Measurements from ENCODE around the gene MOXD1. TPM values are rescaled to one million over a fixed set of nuclear protein-coding genes. Genes with fewer than 3 reads are reported as not detected.

Gene MOXD1
- total and polyA plus RNA-seq, 8 donors: 2.1 to 16.9 (median 3.9) TPM

GRCh38 chr6:132257561-132257960, 143.7 kb downstream of the MOXD1 start:
- TF ChIP-seq POLR2A (IDR thresholded peaks at IDR 0.05): no peak
- no peak for TF ChIP-seq CTCF (IDR thresholded peaks at IDR 0.05)
- no peak for TF ChIP-seq EP300 (IDR thresholded peaks at IDR 0.05)
- peak in 2 of 3 donors; percentile 26 to 76 for TF ChIP-seq POLR2AphosphoS5 (IDR thresholded peaks at IDR 0.05)
- H3K27ac ChIP-seq: no peak overlapping the region
- peaks cover 0 to 15% (median 0%) of the 10 kb centered on the region in 4 donors for H3K4me1 ChIP-seq
- no peak overlapping the region for H3K4me3 ChIP-seq
- peak; percentile 36 to 59 for DNase-seq
- H3K9me3 ChIP-seq: no peaks in the 10 kb centered on the region
- H3K36me3 ChIP-seq: no peaks in the 10 kb centered on the region
- H3K27me3 ChIP-seq: no peaks in the 10 kb centered on the region
- intact Hi-C loops (cut with DNase I; ENCODE audit: low total_unique reads): no loop called here
- WGBS, 5 donors: 36 to 67% (median 63%) methylated on average over 1 of the region's 1 CpG

GRCh38 chr6:132256457-132256856, 144.8 kb downstream of the MOXD1 start:
- TF ChIP-seq POLR2AphosphoS5 (IDR thresholded peaks at IDR 0.05) (no peak), POLR2A (IDR thresholded peaks at IDR 0.05) (no peak)
- DNase-seq: no peak
- Histone ChIP-seq H3K27ac (no peak overlapping the region), H3K27me3 (no peaks in the 10 kb centered on the region), H3K4me3 (no peak overlapping the region), H3K36me3 (no peaks in the 10 kb centered on the region), H3K4me1 (peaks cover 0 to 15% (median 0%) of the 10 kb centered on the region in 4 donors), H3K9me3 (peaks cover 0 to 5% (median 3%) of the 10 kb centered on the region in 4 donors)
- WGBS, 5 donors: 90 to 100% (median 97%) methylated on average over 1 of the region's 1 CpG
- intact Hi-C loops (cut with DNase I; ENCODE audit: low total_unique reads): no loop called here

GRCh38 chr6:132253906-132254305, 147.4 kb downstream of the MOXD1 start:
- DNase-seq: no peak
- Histone ChIP-seq H3K36me3 (no peaks in the 10 kb centered on the region), H3K27ac (no peak overlapping the region), H3K4me1 (peaks cover 0 to 15% (median 0%) of the 10 kb centered on the region in 4 donors), H3K9me3 (peaks cover 0 to 5% (median 3%) of the 10 kb centered on the region in 4 donors), H3K4me3 (no peak overlapping the region), H3K27me3 (no peaks in the 10 kb centered on the region)
- intact Hi-C loops (cut with DNase I; ENCODE audit: low total_unique reads): no loop called here
- TF ChIP-seq CTCF (IDR thresholded peaks at IDR 0.05) (no peak), POLR2AphosphoS5 (IDR thresholded peaks at IDR 0.05) (no peak), POLR2A (IDR thresholded peaks at IDR 0.05) (no peak), EP300 (IDR thresholded peaks at IDR 0.05) (no peak)

GRCh38 chr6:132253211-132253610, 148.1 kb downstream of the MOXD1 start:
- Histone ChIP-seq H3K4me3 (no peak overlapping the region), H3K36me3 (no peaks in the 10 kb centered on the region), H3K27ac (no peak overlapping the region), H3K9me3 (peaks cover 0 to 5% (median 3%) of the 10 kb centered on the region in 4 donors), H3K27me3 (no peaks in the 10 kb centered on the region), H3K4me1 (peaks cover 0 to 12% (median 0%) of the 10 kb centered on the region in 4 donors)
- WGBS, 5 donors: 69 to 90% (median 77%) methylated on average over 2 of the region's 2 CpGs
- intact Hi-C loops (cut with DNase I; ENCODE audit: low total_unique reads): no loop called here
- no peak for TF ChIP-seq POLR2A (IDR thresholded peaks at IDR 0.05)
- no peak for TF ChIP-seq POLR2AphosphoS5 (IDR thresholded peaks at IDR 0.05)
- TF ChIP-seq CTCF (IDR thresholded peaks at IDR 0.05): no peak
- no peak for TF ChIP-seq EP300 (IDR thresholded peaks at IDR 0.05)
- no peak for DNase-seq

GRCh38 chr6:132252113-132252512, 149.2 kb downstream of the MOXD1 start:
- WGBS, 5 donors: 92 to 97% (median 96%) methylated on average over 4 of the region's 4 CpGs
- no peak for DNase-seq
- no peaks in the 10 kb centered on the region for H3K27me3 ChIP-seq
- H3K27ac ChIP-seq: no peak overlapping the region
- peaks cover 0 to 5% (median 3%) of the 10 kb centered on the region in 4 donors for H3K9me3 ChIP-seq
- H3K4me3 ChIP-seq: no peak overlapping the region
- H3K4me1 ChIP-seq: peaks cover 0 to 4% (median 0%) of the 10 kb centered on the region in 4 donors
- TF ChIP-seq EP300 (IDR thresholded peaks at IDR 0.05): no peak
- TF ChIP-seq CTCF (IDR thresholded peaks at IDR 0.05): no peak
- TF ChIP-seq POLR2A (IDR thresholded peaks at IDR 0.05): no peak
- intact Hi-C loops (cut with DNase I; ENCODE audit: low total_unique reads): no loop called here
- H3K36me3 ChIP-seq: no peaks in the 10 kb centered on the region

Data from stomach (tissue), 9 donors.